ENCODE results near the gene PALD1. TPM values are rescaled to one million over a fixed set of nuclear protein-coding genes. Genes with fewer than 3 reads are reported as not detected.

Gene PALD1
- total and polyA plus RNA-seq, 2 of the 4 experiments (the other 2 are of a cell fraction) = 0.12 to 0.18 TPM

DNA sequence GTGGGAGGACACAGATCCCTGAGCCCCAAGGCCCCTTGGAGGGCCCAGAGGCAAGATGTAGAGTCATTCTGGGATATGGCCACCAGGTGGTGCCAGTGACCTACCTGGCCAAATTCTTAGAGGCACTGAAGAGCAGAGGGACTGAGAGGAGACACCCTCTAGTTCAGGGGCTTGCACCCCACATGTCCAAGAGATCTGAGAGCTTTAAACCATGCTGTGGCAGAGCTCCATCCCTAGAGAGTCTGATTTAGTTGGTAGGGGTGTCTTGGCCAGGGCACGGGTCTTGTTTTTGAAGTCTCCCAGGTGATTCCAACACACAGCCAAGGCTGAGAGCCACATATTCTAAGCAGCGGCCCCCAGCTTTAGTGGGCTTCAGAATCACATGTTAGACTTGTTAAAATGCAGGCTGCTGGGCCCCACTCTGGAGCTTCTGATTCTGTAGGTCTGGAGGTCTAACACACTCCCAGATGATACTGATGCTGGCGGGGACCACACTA is 71.4 kb downstream of the PALD1 start:
- intact Hi-C loops (cut with micrococcal nuclease) = loop anchor here (1.0 to 5.0 kb wide), 5 partner anchors 69 to 330 kb away; partner anchors contain the start of gene ADAMTS14
- Histone ChIP-seq H2BK15ac (ENCODE audit: low read depth, low read length) (no peak overlapping the region), H3K4me2 (ENCODE audit: low read depth, low read length) (no peak overlapping the region), H4K5ac (ENCODE audit: low read depth, low read length) (no peak overlapping the region), H2AK9ac (replicated peaks; ENCODE audit: low read depth, low read length, poor library complexity) (no peak overlapping the region), H2AFZ (replicated peaks; ENCODE audit: low read length, poor library complexity) (no peak overlapping the region), H3K79me1 (ENCODE audit: low read depth in 1 of 2, low read length in 2 of 2) (no peaks in the 10 kb centered on the region), H2AK5ac (ENCODE audit: low read depth, low read length) (no peak overlapping the region), H2BK120ac (ENCODE audit: low read depth, low read length) (no peak overlapping the region), H3K18ac (ENCODE audit: low read depth, low read length) (no peak overlapping the region), H3K4me1 (ENCODE audit: control insufficient read depth, insufficient read depth, low read length) (peaks cover 9% of the 10 kb centered on the region), H3K9me1 (ENCODE audit: insufficient read depth, low read length) (peaks cover 11% of the 10 kb centered on the region), H3K27me3 (ENCODE audit: control insufficient read depth, insufficient read depth, low read length) (peaks cover 3% of the 10 kb centered on the region; the same call in 1 of the 2 replicates), H3K56ac (ENCODE audit: extremely low read depth, insufficient read depth, low read length) (no peak overlapping the region), H2BK20ac (ENCODE audit: low read depth, low read length) (no peak overlapping the region), H4K20me1 (ENCODE audit: insufficient read depth, low read length) (no peaks in the 10 kb centered on the region), H3K9ac (ENCODE audit: low read depth, low read length) (no peak overlapping the region), H3K27ac (ENCODE audit: insufficient read depth, low read length) (no peak overlapping the region), H3K9me3 (ENCODE audit: control insufficient read depth, insufficient read depth, low read length) (no peaks in the 10 kb centered on the region), H4K8ac (ENCODE audit: low read depth in 2 of 2, low read length in 2 of 2) (no peak overlapping the region), H2BK5ac (ENCODE audit: low read depth, low read length, poor library complexity, severe bottlenecking) (no peak overlapping the region), H3K4me3 (ENCODE audit: insufficient read depth, low read depth, low read length) (no peak overlapping the region), H3K36me3 (ENCODE audit: control insufficient read depth, insufficient read depth, low read length) (no peaks in the 10 kb centered on the region), H3K14ac (replicated peaks; ENCODE audit: low read depth, low read length) (no peak overlapping the region), H3K4ac (ENCODE audit: low read depth, low read length) (no peak overlapping the region), H4K91ac (ENCODE audit: insufficient read depth, low read depth, low read length) (no peak overlapping the region), H3K23ac (ENCODE audit: low read depth, low read length) (no peak overlapping the region)
- BruUV-seq (replicated peaks) = no TSS peak
- WGBS, 2 experiments (ENCODE audit: extremely low coverage in 2 of 2, insufficient read length in 1 of 2) = 100% methylated on average over 2 of the region's 3 CpGs; no CpG with 5 or more reads in 1 of the 2 experiments
- in situ Hi-C loops (cut with MboI; ENCODE audit: low sequenced_read_pairs) = loop anchor here (5.0 kb wide), 2 partner anchors 212 to 332 kb away; no protein-coding TSS in a partner anchor
- TF ChIP-seq RAD21 (IDR thresholded peaks at IDR 0.05; ENCODE audit: low read length) = peak; percentile 92
- TF ChIP-seq, protein P1, sequence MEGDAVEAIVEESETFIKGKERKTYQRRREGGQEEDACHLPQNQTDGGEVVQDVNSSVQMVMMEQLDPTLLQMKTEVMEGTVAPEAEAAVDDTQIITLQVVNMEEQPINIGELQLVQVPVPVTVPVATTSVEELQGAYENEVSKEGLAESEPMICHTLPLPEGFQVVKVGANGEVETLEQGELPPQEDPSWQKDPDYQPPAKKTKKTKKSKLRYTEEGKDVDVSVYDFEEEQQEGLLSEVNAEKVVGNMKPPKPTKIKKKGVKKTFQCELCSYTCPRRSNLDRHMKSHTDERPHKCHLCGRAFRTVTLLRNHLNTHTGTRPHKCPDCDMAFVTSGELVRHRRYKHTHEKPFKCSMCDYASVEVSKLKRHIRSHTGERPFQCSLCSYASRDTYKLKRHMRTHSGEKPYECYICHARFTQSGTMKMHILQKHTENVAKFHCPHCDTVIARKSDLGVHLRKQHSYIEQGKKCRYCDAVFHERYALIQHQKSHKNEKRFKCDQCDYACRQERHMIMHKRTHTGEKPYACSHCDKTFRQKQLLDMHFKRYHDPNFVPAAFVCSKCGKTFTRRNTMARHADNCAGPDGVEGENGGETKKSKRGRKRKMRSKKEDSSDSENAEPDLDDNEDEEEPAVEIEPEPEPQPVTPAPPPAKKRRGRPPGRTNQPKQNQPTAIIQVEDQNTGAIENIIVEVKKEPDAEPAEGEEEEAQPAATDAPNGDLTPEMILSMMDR (conservative IDR thresholded peaks at IDR 0.05; ENCODE audit: low read depth, low read length) = peak; percentile 80
- no peak for TF ChIP-seq MAZ (IDR thresholded peaks at IDR 0.05; ENCODE audit: borderline replicate concordance, low read depth, low read length)
- TF ChIP-seq, protein P2, sequence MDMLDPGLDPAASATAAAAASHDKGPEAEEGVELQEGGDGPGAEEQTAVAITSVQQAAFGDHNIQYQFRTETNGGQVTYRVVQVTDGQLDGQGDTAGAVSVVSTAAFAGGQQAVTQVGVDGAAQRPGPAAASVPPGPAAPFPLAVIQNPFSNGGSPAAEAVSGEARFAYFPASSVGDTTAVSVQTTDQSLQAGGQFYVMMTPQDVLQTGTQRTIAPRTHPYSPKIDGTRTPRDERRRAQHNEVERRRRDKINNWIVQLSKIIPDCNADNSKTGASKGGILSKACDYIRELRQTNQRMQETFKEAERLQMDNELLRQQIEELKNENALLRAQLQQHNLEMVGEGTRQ (IDR thresholded peaks at IDR 0.05; ENCODE audit: low read depth, low read length) = no peak
- peak; percentile 85 for TF ChIP-seq SMC3 (IDR thresholded peaks at IDR 0.05; ENCODE audit: low read depth, low read length)
- dilution Hi-C loops (cut with HindIII; ENCODE audit: low sequenced_read_pairs, unreplicated experiment) = no loop called here
- CTCF ChIA-PET = interaction anchor here (0.6 to 0.8 kb wide), 2 partner anchors 12 to 349 kb away, joined by 3 read pairs; no protein-coding TSS in a partner anchor
- POLR2A ChIA-PET (ENCODE audit: unreplicated experiment) = no interaction called here
- ATAC-seq (ENCODE audit: low read depth) (peak; percentile 73), DNase-seq (peak; percentile 48)

All from IMR-90 (cell line).